ENCODE results near the gene DLGAP4.

DNA sequence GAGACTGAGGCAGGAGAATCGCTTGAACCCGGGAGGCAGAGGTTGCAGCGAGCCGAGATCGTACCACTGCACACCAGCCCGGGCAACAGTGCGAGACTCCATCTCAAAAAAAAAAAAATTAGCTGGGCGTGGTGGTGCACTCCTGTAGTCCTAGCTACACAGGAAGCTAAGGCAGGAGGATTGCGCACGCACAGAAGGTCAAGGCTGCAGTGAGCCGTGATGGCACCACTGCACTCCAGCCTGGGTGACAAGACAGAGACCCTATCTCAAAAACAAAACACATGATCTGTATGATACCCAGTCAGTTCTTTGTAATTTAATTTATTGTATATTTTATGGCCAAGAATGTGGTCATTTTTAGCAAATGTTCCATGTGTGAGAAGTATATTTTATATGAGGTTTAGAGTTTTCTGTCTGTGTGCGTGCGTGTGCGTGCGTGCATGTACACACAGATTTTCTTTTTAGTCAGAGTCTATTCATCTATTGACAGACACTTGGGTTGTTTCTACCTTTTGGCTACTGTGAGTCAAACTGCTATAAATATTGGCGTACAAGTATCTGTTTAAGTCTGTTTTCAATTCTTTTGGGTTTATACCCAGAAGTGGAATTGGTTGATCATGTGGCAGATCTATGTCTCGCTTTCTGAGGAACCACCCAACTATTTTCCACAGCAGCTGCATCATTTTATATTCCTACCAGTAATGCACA is 213.0 kb downstream of the DLGAP4 start:
- TF ChIP-seq ZNF274 (IDR thresholded peaks at IDR 0.05; ENCODE audit: low read depth, low read length) (no peak), YY1 (IDR thresholded peaks at IDR 0.05; ENCODE audit: insufficient read depth, insufficient read length) (no peak), SUZ12 (IDR thresholded peaks at IDR 0.05; ENCODE audit: extremely low read depth, insufficient read depth, insufficient read length) (no peak)
